Coronary artery (tissue), 2 donors: ENCODE measurements around the gene SSU72.

Source experiments
- DNase-seq: peaks from one replicate; pipeline ENCODE4 v3.0.0-alpha.2; 2017; ENCODE audit warnings: low spot score
- H3K27ac ChIP-seq, 2 donors: fragments of 200-600 bp; sonication (generic); one replicate each; pipeline ENCODE4 v1.5.1; 2016 to 2019
- H3K4me3 ChIP-seq: fragments of 200-600 bp; sonication (generic); 2 replicates; pipeline ENCODE4 v1.5.1; 2016; ENCODE audit warnings: mild to moderate bottlenecking, moderate library complexity
- CTCF ChIP-seq: fragments of 200-600 bp; sonication (generic); IDR thresholded peaks from one replicate; pipeline ENCODE4 v1.5.1; 2019; ENCODE audit warnings: antibody characterized with exemption

Gene SSU72

GRCh38 chr1:1610796-1611195 lies 36.1 kb upstream of the SSU72 start:
- no peak for TF ChIP-seq CTCF
- Histone ChIP-seq H3K4me3 (no peak overlapping the region), H3K27ac (peak overlapping the region in 1 of 2 donors; percentile 35)
- DNase-seq, result no peak

- Histone ChIP-seq H3K4me3 (no peak overlapping the region), H3K27ac (no peak overlapping the region)
- DNase-seq, result no peak
- TF ChIP-seq CTCF, result no peak
Observed at GRCh38 chr1:1609822-1610485, 35.3 kb upstream of the SSU72 start.

- Histone ChIP-seq H3K4me3 (no peak overlapping the region), H3K27ac (no peak overlapping the region)
- DNase-seq, result no peak
- TF ChIP-seq CTCF, result no peak
Observed at GRCh38 chr1:1606232-1606631, 31.6 kb upstream of the SSU72 start.

GRCh38 chr1:1605724-1606123 lies 31.1 kb upstream of the SSU72 start:
- H3K27ac ChIP-seq, result no peak overlapping the region
- no peak for DNase-seq
- no peak overlapping the region for H3K4me3 ChIP-seq
- no peak for TF ChIP-seq CTCF

- DNase-seq, result no peak
- H3K27ac ChIP-seq, result no peak overlapping the region
- TF ChIP-seq CTCF, result no peak
- no peak overlapping the region for H3K4me3 ChIP-seq
Observed at GRCh38 chr1:1605034-1605591, 30.4 kb upstream of the SSU72 start.

- DNase-seq, result no peak
- no peak for TF ChIP-seq CTCF
- Histone ChIP-seq H3K27ac (no peak overlapping the region), H3K4me3 (no peak overlapping the region)
Observed at GRCh38 chr1:1604374-1605033, 29.8 kb upstream of the SSU72 start.
